CD14-positive monocyte (primary cell): ENCODE data around the gene FHOD3. TPM values are rescaled to one million over a fixed set of nuclear protein-coding genes. Genes with fewer than 3 reads are reported as not detected.

Experiments
- DNase-seq, 3 donors: peaks; one replicate each; pipeline ENCODE4 v3.0.0-alpha.2; 2011 to 2022
- H2AFZ ChIP-seq: 2 replicates; pipeline ENCODE4 v1.6.0; 2012; ENCODE audit warnings: mild to moderate bottlenecking, low read depth, low read length, inconsistent platforms; ENCODE audit not compliant: insufficient read depth, poor library complexity, severe bottlenecking
- H3K27ac ChIP-seq, 2 donors: 1 replicate in 1 of 2; 2 replicates in 1 of 2; pipeline ENCODE4 v1.5.1; 2012 to 2013; ENCODE audit warnings: low read length in 2 of 2, control low read depth in 1 of 2, inconsistent platforms in 1 of 2, low read depth in 1 of 2, mild to moderate bottlenecking in 1 of 2
- H3K27me3 ChIP-seq, 2 donors: one replicate each; pipeline versions ENCODE4 v1.6.0 to v1.6.1; 2011 to 2013; ENCODE audit warnings: low read length in 2 of 2; ENCODE audit not compliant: control insufficient read depth in 2 of 2, insufficient read depth in 2 of 2
- H3K36me3 ChIP-seq, 2 donors: replicated peaks in 1 of 2; 1 replicate in 1 of 2; 2 replicates in 1 of 2; pipeline versions ENCODE4 v1.5.1 to v1.6.1; 2012 to 2013; ENCODE audit warnings: low read length in 2 of 2, control low read depth in 1 of 2, inconsistent platforms in 1 of 2, mild to moderate bottlenecking in 1 of 2; ENCODE audit not compliant: insufficient read depth in 2 of 2, control insufficient read depth in 1 of 2
- H3K4me1 ChIP-seq, 2 donors: 1 replicate in 1 of 2; 2 replicates in 1 of 2; pipeline versions ENCODE4 v1.5.1 to v1.6.1; 2012 to 2013; ENCODE audit warnings: low read length in 2 of 2, control low read depth in 1 of 2, inconsistent platforms in 1 of 2, mild to moderate bottlenecking in 1 of 2, moderate library complexity in 1 of 2; ENCODE audit not compliant: insufficient read depth in 2 of 2, control insufficient read depth in 1 of 2
- H3K4me2 ChIP-seq: replicated peaks from 2 replicates; pipeline ENCODE3; 2012; ENCODE audit warnings: low read length, moderate library complexity, mild to moderate bottlenecking; ENCODE audit not compliant: poor library complexity, severe bottlenecking; ENCODE audit errors: extremely low read depth
- H3K4me3 ChIP-seq, 3 experiments: fragments of 200-600 bp in 1 of 3; sonication (generic) in 1 of 3; replicated peaks in 1 of 3; 1 replicate in 2 of 3; 2 replicates in 1 of 3; pipeline ENCODE4 v1.5.1; 2011 to 2013; ENCODE audit warnings: low read length in 3 of 3, mild to moderate bottlenecking in 3 of 3, control low read depth in 2 of 3, low read depth in 2 of 3, inconsistent platforms in 1 of 3, moderate library complexity in 1 of 3
- H3K79me2 ChIP-seq: 2 replicates; pipeline ENCODE4 v1.6.0; 2012; ENCODE audit warnings: mild to moderate bottlenecking, control low read depth, inconsistent platforms, low read length, moderate library complexity; ENCODE audit not compliant: insufficient read depth
- H3K9ac ChIP-seq: 2 replicates; pipeline ENCODE4 v1.6.0; 2017; ENCODE audit warnings: low read length, mild to moderate bottlenecking; ENCODE audit not compliant: insufficient read depth, poor library complexity, severe bottlenecking
- H3K9me3 ChIP-seq, 2 donors: replicated peaks in 1 of 2; 1 replicate in 1 of 2; 2 replicates in 1 of 2; pipeline versions ENCODE4 v1.5.1 to v1.6.1; 2012 to 2013; ENCODE audit warnings: low read length in 2 of 2, control low read depth in 1 of 2; ENCODE audit not compliant: control insufficient read depth in 1 of 2, insufficient read depth in 1 of 2
- H4K20me1 ChIP-seq: 2 replicates; pipeline ENCODE4 v1.6.0; 2012; ENCODE audit warnings: mild to moderate bottlenecking, low read length, control low read depth, moderate library complexity; ENCODE audit not compliant: insufficient read depth
- H3K27ac Mint-ChIP-seq, 7 donors: one replicate each; pipeline ENCODE4 v1.8.0; 2020; ENCODE audit warnings: mild to moderate bottlenecking in 7 of 7, mixed read lengths in 7 of 7, moderate library complexity in 6 of 7, inconsistent platforms in 2 of 7
- H3K27me3 Mint-ChIP-seq, 3 donors: one replicate each; pipeline ENCODE4 v1.8.0; 2021 to 2022; ENCODE audit warnings: low read depth in 3 of 3, mild to moderate bottlenecking in 3 of 3, mixed read lengths in 3 of 3, moderate library complexity in 3 of 3, inconsistent platforms in 1 of 3
- H3K36me3 Mint-ChIP-seq, 2 donors: one replicate each; pipeline ENCODE4 v1.8.0; 2020; ENCODE audit warnings: mixed read lengths in 2 of 2, inconsistent platforms in 1 of 2, mild to moderate bottlenecking in 1 of 2
- H3K4me1 Mint-ChIP-seq: one replicate; pipeline ENCODE4 v1.8.0; 2020; ENCODE audit warnings: mild to moderate bottlenecking, mixed read lengths
- H3K4me3 Mint-ChIP-seq, 2 donors: one replicate each; pipeline ENCODE4 v1.8.0; 2020; ENCODE audit warnings: mild to moderate bottlenecking in 2 of 2, mixed read lengths in 2 of 2, moderate library complexity in 1 of 2
- H3K9me3 Mint-ChIP-seq, 7 donors: one replicate each; pipeline ENCODE4 v1.8.0; 2020 to 2022; ENCODE audit warnings: mixed read lengths in 7 of 7, mild to moderate bottlenecking in 6 of 7, moderate library complexity in 6 of 7, inconsistent platforms in 2 of 7
- CTCF ChIP-seq: fragments of 200-600 bp; IDR thresholded peaks from one replicate; pipeline ENCODE4 v1.8.0; 2022; ENCODE audit warnings: antibody characterized with exemption, mild to moderate bottlenecking
- WGBS: methylation state at CpG from one replicate; pipeline ENCODE4 v1.1.5; 2013; ENCODE audit warnings: missing lambda C conversion rate; ENCODE audit not compliant: insufficient coverage; 5-methylcytosine and 5-hydroxymethylcytosine counted together
- intact Hi-C, 2 donors: fragments of 100-400 bp; cut with micrococcal nuclease; formaldehyde crosslinking; loops; one replicate each; pipeline versions ENCODE4 v1.15.0 to v1.15.1; 2023
- polyA plus RNA-seq, 3 donors: library from polyadenylated mRNA; depleted of rRNA in 1 of 3; unstranded in 2 of 3; stranded (reverse) in 1 of 3; fragments of 300-500 nt in 2 of 3; fragments of >200 nt in 1 of 3; fragmentation: Illumina TruSeq in 2 of 3; gene quantifications; 1 replicate in 2 of 3; 2 replicates in 1 of 3; pipeline ENCODE4 v1.2.3, GENCODE V29; 2012 to 2021

FHOD3 gene
- polyA plus RNA-seq, 3 donors: not detected

DNA sequence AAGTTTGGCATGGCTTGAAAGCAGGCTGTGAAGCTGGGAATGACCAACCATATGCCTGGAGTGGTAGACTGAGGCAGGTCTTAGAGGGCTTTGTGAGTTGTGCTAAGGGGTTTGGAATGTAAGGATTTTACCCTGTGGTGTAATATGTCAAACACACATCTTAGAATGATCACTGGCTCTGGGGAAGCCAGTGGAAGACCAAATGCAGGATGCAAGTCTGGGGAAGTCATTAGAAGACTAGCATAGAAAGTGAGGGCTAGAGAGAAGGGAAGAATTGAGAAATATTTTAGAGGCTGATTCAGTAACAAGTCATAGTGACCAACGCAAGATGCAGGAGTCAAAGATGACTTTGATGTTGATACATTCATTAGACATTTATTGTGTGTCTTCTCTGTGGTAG is 3.5 kb upstream of the FHOD3 start:
- Mint-ChIP-seq H3K9me3 (peaks cover 0 to 5% (median 2%) of the 10 kb centered on the region in 7 donors), H3K4me1 (no peaks in the 10 kb centered on the region), H3K4me3 (no peak overlapping the region), H3K36me3 (no peaks in the 10 kb centered on the region), H3K27me3 (peaks cover 7 to 20% (median 19%) of the 10 kb centered on the region in 3 donors), H3K27ac (no peak overlapping the region)
- Histone ChIP-seq H3K27me3 (peaks cover 48 to 62% of the 10 kb centered on the region in 2 donors), H3K4me2 (no peak overlapping the region), H3K4me1 (peaks cover 0 to 12% of the 10 kb centered on the region in 2 donors), H3K4me3 (no peak overlapping the region), H4K20me1 (no peaks in the 10 kb centered on the region), H3K79me2 (no peaks in the 10 kb centered on the region), H3K9me3 (peaks cover 0 to 11% of the 10 kb centered on the region in 2 donors), H3K9ac (no peak overlapping the region), H2AFZ (no peak overlapping the region), H3K27ac (no peak overlapping the region), H3K36me3 (no peaks in the 10 kb centered on the region)
- whole genome bisulfite sequencing: 100% methylated on average over 1 of the region's 1 CpG
- DNase-seq: no peak
- intact Hi-C loops: no loop called here
- TF ChIP-seq CTCF: no peak

DNA sequence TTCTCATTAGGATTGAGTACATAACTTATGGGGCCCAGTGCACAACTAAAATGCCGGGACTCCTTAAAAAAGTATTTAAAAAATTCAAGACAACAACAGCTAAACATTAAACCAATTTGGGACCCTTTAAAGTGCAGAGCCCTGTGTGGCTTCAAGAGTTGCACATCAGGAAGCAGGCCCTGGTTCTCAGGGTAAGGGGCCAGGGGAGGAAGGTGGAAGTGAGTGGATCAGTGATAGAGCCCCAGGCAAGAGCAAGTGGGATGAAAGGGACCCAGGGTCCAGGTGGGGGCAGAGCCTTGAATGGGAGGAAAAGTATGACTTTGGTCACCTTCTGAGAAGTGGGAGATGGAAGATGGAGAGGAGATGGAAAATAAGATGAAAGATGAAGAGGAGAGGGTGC is 2.3 kb upstream of the FHOD3 start:
- intact Hi-C loops: no loop called here
- H3K27me3 Mint-ChIP-seq: peaks cover 18 to 32% (median 23%) of the 10 kb centered on the region in 3 donors
- Histone ChIP-seq H3K27ac (no peak overlapping the region), H3K4me3 (no peak overlapping the region), H3K27me3 (peaks cover 57 to 74% of the 10 kb centered on the region in 2 donors), H3K4me1 (peaks cover 0 to 12% of the 10 kb centered on the region in 2 donors), H3K9me3 (peaks cover 0 to 18% of the 10 kb centered on the region in 2 donors), H3K9ac (no peak overlapping the region), H2AFZ (no peak overlapping the region), H3K79me2 (no peaks in the 10 kb centered on the region), H4K20me1 (no peaks in the 10 kb centered on the region), H3K4me2 (no peak overlapping the region), H3K36me3 (no peaks in the 10 kb centered on the region)
- no peak overlapping the region for H3K27ac Mint-ChIP-seq
- no peaks in the 10 kb centered on the region for H3K36me3 Mint-ChIP-seq
- H3K9me3 Mint-ChIP-seq: peaks cover 0 to 5% (median 2%) of the 10 kb centered on the region in 7 donors
- WGBS: no CpG with 5 or more reads among the region's 1 CpG
- no peak for DNase-seq
- TF ChIP-seq CTCF: no peak
- H3K4me3 Mint-ChIP-seq: no peak overlapping the region
- H3K4me1 Mint-ChIP-seq: no peaks in the 10 kb centered on the region
